Measurements from ENCODE around the gene ZMAT5.

ZMAT5 gene

DNA sequence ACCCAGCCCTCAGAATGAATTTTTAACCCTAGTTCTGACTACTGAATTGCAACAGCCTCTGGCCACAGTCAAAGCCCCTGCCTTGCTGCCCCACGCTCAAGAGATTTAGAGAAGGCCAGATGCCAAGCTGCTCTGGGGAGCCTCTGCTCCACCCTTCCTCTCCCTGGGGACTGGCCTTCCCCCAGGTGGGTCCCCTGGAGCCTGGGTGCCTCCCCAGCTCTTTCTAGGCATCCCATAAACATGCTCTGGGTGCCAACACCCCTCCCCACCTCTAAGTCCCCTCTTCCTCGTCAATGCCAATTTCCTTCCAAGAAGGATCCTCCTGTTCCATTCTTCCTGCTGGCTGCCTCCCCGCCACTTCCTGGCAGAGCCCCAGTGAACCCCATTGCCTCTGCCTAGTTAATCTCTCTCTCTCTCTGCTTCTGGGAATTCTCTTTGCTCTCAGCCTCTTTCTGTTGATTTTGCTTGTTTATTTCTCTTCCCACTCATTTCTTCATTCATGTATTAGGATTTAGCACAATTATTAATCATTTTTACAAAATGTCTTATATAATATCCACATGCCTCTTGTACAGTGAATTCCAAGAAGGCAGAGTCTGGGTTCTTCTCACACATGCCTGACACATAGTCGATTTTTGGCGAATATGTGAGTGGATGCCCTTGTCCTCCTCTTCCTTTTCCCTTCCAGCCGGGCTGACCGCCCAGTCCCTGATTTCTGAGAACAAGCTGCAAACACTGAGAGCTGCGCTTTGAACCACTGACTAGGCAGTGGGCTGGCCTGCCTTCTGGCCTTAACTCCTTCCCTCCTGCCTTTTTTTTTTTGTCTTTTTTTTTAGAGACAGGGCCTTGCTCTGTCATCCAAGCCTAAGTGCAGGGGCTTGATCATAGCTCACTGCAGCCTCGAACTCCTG is 17.9 kb upstream of the ZMAT5 start:
- Histone ChIP-seq H3K9me3 (ENCODE audit: insufficient read depth, low read length, severe bottlenecking) (no peaks in the 10 kb centered on the region), H3K27me3 (ENCODE audit: insufficient read depth, low read length, poor library complexity) (no peaks in the 10 kb centered on the region), H3K4me2 (ENCODE audit: insufficient read depth, low read length) (no peak overlapping the region), H3K36me3 (ENCODE audit: insufficient read depth, low read length) (peaks cover 25% of the 10 kb centered on the region), H4K20me1 (ENCODE audit: insufficient read depth, low read length) (0 out of 2 replicates have a peak, but pooled peaks cover 3% of the 10 kb centered on the region), H2AFZ (ENCODE audit: low read depth, low read length) (no peak overlapping the region), H3K4me1 (ENCODE audit: insufficient read depth, low read length) (no peaks in the 10 kb centered on the region), H3K79me2 (ENCODE audit: insufficient read depth, low read length) (no peaks in the 10 kb centered on the region), H3K4me3 (ENCODE audit: low read depth in 1 of 2, low read length in 2 of 2) (no peak overlapping the region), H3K9ac (ENCODE audit: low read depth, low read length) (no peak overlapping the region), H3K27ac (ENCODE audit: low read length) (no peak overlapping the region)
- DNase-seq (no peak), ATAC-seq (ENCODE audit: insufficient read depth, low read depth) (no peak)
- TF ChIP-seq, protein P1, sequence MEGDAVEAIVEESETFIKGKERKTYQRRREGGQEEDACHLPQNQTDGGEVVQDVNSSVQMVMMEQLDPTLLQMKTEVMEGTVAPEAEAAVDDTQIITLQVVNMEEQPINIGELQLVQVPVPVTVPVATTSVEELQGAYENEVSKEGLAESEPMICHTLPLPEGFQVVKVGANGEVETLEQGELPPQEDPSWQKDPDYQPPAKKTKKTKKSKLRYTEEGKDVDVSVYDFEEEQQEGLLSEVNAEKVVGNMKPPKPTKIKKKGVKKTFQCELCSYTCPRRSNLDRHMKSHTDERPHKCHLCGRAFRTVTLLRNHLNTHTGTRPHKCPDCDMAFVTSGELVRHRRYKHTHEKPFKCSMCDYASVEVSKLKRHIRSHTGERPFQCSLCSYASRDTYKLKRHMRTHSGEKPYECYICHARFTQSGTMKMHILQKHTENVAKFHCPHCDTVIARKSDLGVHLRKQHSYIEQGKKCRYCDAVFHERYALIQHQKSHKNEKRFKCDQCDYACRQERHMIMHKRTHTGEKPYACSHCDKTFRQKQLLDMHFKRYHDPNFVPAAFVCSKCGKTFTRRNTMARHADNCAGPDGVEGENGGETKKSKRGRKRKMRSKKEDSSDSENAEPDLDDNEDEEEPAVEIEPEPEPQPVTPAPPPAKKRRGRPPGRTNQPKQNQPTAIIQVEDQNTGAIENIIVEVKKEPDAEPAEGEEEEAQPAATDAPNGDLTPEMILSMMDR (IDR thresholded peaks at IDR 0.05; ENCODE audit: borderline replicate concordance, extremely low read depth, low read length, poor library complexity, severe bottlenecking) = no peak
- no peak for TF ChIP-seq EZH2 (IDR thresholded peaks at IDR 0.05; ENCODE audit: borderline replicate concordance, low read depth, low read length, severe bottlenecking)

DNA sequence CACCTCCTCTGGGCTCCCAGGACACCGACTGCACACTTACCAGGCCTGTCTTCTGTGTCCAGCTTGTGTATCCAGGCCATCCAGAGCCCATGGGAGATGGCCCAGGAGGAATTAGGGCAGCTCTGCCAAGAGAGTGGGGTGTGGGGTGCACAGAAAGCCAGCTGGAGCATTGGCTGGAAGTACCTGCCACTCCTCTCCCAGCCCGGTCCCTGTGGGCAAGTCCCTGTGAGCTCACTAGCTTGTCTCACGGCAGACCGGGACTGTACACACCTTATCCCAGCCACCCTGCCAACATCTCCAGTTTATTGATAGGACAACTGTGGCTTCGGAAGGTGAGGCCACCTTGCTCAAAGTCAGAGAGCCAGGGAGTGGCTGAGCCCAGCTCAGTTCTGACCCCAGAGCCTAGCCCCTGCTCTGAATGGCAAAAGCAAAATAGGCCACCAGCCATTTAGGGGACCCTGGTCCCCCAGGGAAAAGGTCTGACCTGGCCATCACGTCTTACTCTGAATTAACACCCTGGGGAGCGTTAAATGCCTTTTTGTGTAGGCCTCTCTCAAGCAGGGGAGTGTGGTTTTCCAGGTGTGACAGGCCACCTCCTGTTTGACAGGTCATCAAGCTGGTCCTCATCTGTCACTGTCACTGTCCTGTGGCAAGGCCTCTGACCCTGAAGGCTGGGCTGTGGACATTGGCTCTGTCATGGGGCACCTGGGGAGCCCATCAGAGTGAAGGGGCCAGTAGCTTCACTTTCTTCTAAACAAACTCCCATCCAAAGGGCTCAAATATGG is 15.4 kb upstream of the ZMAT5 start:
- Histone ChIP-seq H3K9ac (ENCODE audit: low read depth, low read length) (no peak overlapping the region), H3K4me1 (ENCODE audit: insufficient read depth, low read length) (no peaks in the 10 kb centered on the region), H3K79me2 (ENCODE audit: insufficient read depth, low read length) (no peaks in the 10 kb centered on the region), H3K27ac (ENCODE audit: low read length) (no peak overlapping the region), H3K4me2 (ENCODE audit: insufficient read depth, low read length) (no peak overlapping the region), H2AFZ (ENCODE audit: low read depth, low read length) (no peak overlapping the region), H3K9me3 (ENCODE audit: insufficient read depth, low read length, severe bottlenecking) (no peaks in the 10 kb centered on the region), H3K36me3 (ENCODE audit: insufficient read depth, low read length) (0 out of 2 replicates have a peak, but pooled peaks cover under 1% of the 10 kb centered on the region), H3K4me3 (ENCODE audit: low read depth in 1 of 2, low read length in 2 of 2) (no peak overlapping the region), H3K27me3 (ENCODE audit: insufficient read depth, low read length, poor library complexity) (no peaks in the 10 kb centered on the region), H4K20me1 (ENCODE audit: insufficient read depth, low read length) (no peaks in the 10 kb centered on the region)
- DNase-seq (no peak), ATAC-seq (ENCODE audit: insufficient read depth, low read depth) (no peak)
- TF ChIP-seq, protein P1 (IDR thresholded peaks at IDR 0.05; ENCODE audit: borderline replicate concordance, extremely low read depth, low read length, poor library complexity, severe bottlenecking) = no peak
- no peak for TF ChIP-seq EZH2 (IDR thresholded peaks at IDR 0.05; ENCODE audit: borderline replicate concordance, low read depth, low read length, severe bottlenecking)

DNA sequence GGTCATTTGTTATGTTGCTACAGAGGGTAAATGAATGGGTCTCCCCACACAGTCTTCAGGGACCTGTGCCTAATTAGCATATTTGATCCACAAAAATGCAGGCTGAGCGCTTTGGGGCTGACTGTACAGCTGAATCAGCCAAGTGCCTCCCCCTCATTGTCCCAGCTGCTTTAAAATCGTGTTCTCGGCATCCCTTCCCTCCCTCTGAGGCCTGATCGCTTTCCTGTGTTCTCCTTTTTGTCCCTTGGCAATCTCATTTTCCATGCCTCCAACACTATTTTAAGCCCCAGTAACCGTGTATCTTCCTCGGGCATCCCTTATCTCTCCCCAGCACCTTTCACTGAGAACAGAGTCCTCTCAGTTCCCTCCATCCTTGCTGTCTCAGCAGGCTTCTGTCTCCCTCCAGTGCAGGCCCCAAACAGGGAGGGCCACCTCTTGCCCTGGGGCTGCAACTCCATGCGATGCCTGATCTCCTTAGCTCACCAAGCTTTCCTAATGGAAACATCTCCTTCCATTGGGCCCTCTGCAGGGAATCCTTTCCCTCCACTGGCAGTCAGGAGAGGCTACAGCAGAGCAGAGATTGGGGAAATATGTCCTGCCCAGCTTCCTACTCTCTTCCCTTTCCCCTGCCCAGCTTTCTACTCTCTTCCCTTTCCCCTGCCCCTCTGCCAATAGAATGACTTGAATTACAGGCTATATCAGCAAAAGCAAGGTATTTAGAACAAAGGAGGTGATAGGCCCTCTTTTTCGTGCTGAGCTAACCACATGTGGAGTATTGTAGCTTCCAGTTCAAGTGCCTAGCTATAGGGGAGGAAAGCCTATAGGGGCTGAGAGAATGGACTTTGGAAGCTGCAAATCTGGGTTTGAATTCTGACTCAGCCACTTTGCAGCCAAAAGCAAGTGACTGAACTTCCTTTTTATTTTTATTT is 14.2 kb upstream of the ZMAT5 start:
- Histone ChIP-seq H3K9ac (ENCODE audit: low read depth, low read length) (no peak overlapping the region), H3K27ac (ENCODE audit: low read length) (no peak overlapping the region), H3K9me3 (ENCODE audit: insufficient read depth, low read length, severe bottlenecking) (no peaks in the 10 kb centered on the region), H4K20me1 (ENCODE audit: insufficient read depth, low read length) (no peaks in the 10 kb centered on the region), H2AFZ (ENCODE audit: low read depth, low read length) (no peak overlapping the region), H3K36me3 (ENCODE audit: insufficient read depth, low read length) (no peaks in the 10 kb centered on the region), H3K4me3 (ENCODE audit: low read depth in 1 of 2, low read length in 2 of 2) (no peak overlapping the region), H3K27me3 (ENCODE audit: insufficient read depth, low read length, poor library complexity) (no peaks in the 10 kb centered on the region), H3K79me2 (ENCODE audit: insufficient read depth, low read length) (no peaks in the 10 kb centered on the region), H3K4me2 (ENCODE audit: insufficient read depth, low read length) (no peak overlapping the region), H3K4me1 (ENCODE audit: insufficient read depth, low read length) (no peaks in the 10 kb centered on the region)
- TF ChIP-seq, protein P1 (IDR thresholded peaks at IDR 0.05; ENCODE audit: borderline replicate concordance, extremely low read depth, low read length, poor library complexity, severe bottlenecking) = no peak
- no peak for TF ChIP-seq EZH2 (IDR thresholded peaks at IDR 0.05; ENCODE audit: borderline replicate concordance, low read depth, low read length, severe bottlenecking)
- ATAC-seq (ENCODE audit: insufficient read depth, low read depth) (no peak), DNase-seq (no peak)

Measured in DND-41 (cell line).